ENCODE results near the gene KMT2D. TPM values are rescaled to one million over a fixed set of nuclear protein-coding genes. Genes with fewer than 3 reads are reported as not detected.
"Not testable (repeated sequence)": the region's sequence is repeated elsewhere in the genome, so short reads cannot be mapped to it uniquely, and the experiment has no call there.

The KMT2D gene
- total RNA-seq, 2 experiments from 2014 or later: 82.3 to 87.8 TPM

DNA sequence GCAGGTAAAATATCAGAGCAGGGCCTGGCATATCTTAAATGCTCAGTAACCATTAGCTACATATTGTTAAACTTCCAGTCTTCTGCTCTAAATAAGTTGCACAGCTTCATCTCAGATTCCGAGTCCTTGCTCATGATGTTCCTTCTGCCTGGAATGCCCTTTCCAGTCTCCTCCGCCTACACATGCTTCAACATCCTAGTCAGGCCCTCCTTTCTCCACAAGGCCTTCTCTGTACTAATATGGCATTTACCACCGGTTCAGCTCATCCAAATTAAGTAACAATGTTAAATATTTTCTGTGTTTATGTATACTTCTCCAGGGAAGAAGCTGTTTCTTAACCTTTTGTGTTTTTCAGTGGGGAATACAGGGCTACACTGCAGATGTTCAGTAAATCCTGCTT is 25.5 kb upstream of the KMT2D start:
- H3K4me3 Mint-ChIP-seq: no peak overlapping the region
- no peak overlapping the region for H3K27ac Mint-ChIP-seq
- no peaks in the 10 kb centered on the region for H3K36me3 Mint-ChIP-seq (ENCODE audit: low read depth)
- no peak for DNase-seq
- ChIA-PET CTCF (interaction anchor here (0.5 to 6.5 kb wide), 12 partner anchors 12 to 536 kb away, joined by 3 to 116 read pairs (median 7); partner anchors contain the start of genes LMBR1L, RHEBL1 and TUBA1B), POLR2A (interaction anchor here (0.8 to 6.4 kb wide), 5 partner anchors 16 to 208 kb away, joined by 3 to 74 read pairs (median 20); partner anchors contain the start of genes LMBR1L, RHEBL1 and TUBA1B)
- peaks cover 25% of the 10 kb centered on the region for H3K27me3 Mint-ChIP-seq
- peaks cover 47% of the 10 kb centered on the region for H3K4me1 Mint-ChIP-seq
- peaks cover 4% of the 10 kb centered on the region for H3K9me3 Mint-ChIP-seq

DNA sequence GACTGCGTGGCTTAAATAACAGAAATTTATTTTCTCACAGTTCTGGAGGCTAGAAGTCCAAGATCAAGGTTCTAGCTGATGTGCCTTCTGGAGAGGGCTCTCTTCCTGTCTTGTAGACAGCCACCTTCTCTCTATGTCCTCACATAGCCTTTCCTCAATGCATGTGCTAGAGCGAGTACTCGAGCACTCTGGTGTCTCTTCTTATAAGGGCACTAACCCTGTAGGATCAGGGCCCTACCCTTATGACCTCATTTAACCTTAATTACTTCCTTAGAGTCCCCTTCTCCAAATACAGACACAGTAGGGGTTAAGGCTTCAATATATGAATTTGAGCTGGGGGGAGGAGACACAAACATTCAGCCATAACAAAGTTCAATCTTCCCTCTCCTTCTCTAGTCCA is 23.8 kb upstream of the KMT2D start:
- POLR2A ChIA-PET: interaction anchor here (0.8 to 6.4 kb wide), 5 partner anchors 9 to 238 kb away, joined by 3 to 74 read pairs (median 4); partner anchors contain the start of genes RHEBL1, TROAP and TUBA1B
- Mint-ChIP-seq H3K9me3 (peaks cover 4% of the 10 kb centered on the region), H3K27ac (no peak overlapping the region), H3K4me1 (peaks cover 33% of the 10 kb centered on the region), H3K4me3 (no peak overlapping the region), H3K27me3 (peaks cover 14% of the 10 kb centered on the region), H3K36me3 (ENCODE audit: low read depth) (no peaks in the 10 kb centered on the region)
- DNase-seq: no peak
- CTCF ChIA-PET: interaction anchor here (1.0 to 6.5 kb wide), 10 partner anchors 9 to 247 kb away, joined by 3 to 116 read pairs (median 6); partner anchors contain the start of genes LMBR1L, RHEBL1 and TUBA1B

DNA sequence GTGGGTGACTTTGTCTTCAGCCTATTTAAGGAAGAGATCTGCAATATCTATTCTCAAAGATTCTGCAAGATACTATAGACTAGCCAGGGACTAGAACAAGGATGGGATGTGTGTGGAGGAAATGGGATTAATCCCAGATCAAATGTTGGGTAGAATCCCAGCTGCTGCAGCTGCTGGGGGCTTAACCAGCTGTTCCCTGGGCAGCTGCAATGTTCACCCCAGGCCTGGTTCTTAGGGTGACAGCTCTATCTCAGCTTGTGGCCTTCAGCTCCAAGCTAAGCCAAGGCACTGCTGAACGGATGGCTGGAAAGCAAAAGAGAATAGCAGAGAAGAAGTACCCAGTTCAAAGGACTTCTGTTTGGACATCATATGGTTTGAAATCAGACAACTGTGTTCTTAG is 19.2 kb upstream of the KMT2D start:
- POLR2A ChIA-PET: interaction anchor here (1.1 to 2.7 kb wide), 4 partner anchors 10 to 184 kb away, joined by 3 to 12 read pairs (median 4); partner anchors contain the start of gene RHEBL1
- Mint-ChIP-seq H3K36me3 (ENCODE audit: low read depth) (no peaks in the 10 kb centered on the region), H3K4me3 (no peak overlapping the region), H3K4me1 (peaks cover 2% of the 10 kb centered on the region), H3K27ac (no peak overlapping the region), H3K27me3 (peaks cover 3% of the 10 kb centered on the region), H3K9me3 (peaks cover 4% of the 10 kb centered on the region)
- no peak for DNase-seq
- CTCF ChIA-PET: interaction anchor here (1.0 to 4.3 kb wide), 7 partner anchors 9 to 91 kb away, joined by 3 to 41 read pairs (median 5); partner anchors contain the start of genes DHH and RHEBL1

DNA sequence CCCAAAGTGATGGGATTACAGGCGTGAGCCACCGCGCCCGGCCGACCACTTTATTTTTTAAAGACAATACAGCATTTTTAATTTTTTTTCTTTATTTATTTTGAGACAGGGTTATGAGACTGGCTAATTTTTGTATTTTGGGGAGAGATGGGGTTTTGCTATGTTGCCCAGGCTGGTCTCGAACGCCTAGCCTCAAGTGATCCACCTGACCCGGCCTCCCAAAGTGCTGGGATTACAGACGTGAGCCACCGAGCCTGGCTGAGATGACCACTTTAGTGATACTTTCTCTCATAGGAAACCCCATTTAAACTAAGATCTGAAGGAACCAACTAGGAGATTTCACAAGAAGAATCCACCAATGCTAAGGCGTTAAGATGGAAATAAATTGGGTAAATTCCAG is 10.4 kb upstream of the KMT2D start:
- Mint-ChIP-seq H3K36me3 (ENCODE audit: low read depth) (peaks cover 11% of the 10 kb centered on the region), H3K27ac (peak overlapping the region; percentile 6), H3K4me1 (peaks cover 32% of the 10 kb centered on the region), H3K4me3 (no peak overlapping the region), H3K27me3 (no peaks in the 10 kb centered on the region), H3K9me3 (no peaks in the 10 kb centered on the region)
- POLR2A ChIA-PET: interaction anchor here (1.2 to 2.1 kb wide), 7 partner anchors 15 to 252 kb away, joined by 3 to 55 read pairs (median 6); partner anchors contain the start of genes TROAP and TUBA1B
- CTCF ChIA-PET: interaction anchor here (1.4 to 8.1 kb wide), 6 partner anchors 16 to 218 kb away, joined by 3 to 116 read pairs (median 6); partner anchors contain the start of gene LMBR1L
- DNase-seq: no peak

DNA sequence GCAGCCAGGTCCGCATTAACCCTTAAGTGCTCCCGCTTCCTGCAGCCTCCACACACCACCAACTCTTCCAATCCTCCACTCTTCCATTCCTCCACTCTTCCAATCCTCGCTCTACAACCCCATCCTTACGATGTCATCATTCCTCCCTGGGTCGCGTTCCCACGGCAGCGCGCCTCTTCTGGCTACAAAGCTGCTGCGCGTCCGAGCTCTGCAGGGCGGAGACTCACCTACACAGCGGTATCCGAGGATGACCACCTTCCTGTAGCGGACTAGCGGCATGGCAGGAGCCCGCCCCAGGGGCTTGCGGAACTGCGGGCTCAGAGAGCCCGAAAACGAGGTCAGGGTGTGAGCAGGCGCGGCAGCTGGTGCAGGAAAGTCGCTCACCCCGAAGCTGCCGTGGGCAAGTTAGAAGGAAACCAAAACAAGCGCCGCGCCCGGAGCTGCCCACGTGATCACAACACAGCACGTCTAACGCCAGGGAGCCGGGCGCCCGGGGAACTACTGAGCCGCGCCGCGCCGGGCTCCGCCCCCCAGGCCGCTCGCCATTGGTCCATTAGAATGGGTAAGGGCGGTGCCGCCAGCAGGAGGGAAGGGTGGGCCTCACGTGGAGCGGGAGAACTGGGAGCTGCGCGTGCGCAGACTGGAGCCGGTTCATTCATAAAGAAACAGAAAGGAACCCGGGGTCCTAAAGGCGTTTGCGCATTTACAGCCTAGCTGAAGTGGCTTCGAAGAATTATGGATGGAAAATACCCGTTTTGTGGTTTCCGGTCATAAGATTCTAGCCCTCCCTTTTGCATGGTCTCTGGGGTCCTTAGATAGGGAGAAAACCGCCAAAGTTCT is 9.1 kb upstream of the KMT2D start, which contains the start of gene RHEBL1:
TSS of gene RHEBL1 (minus strand) at position 473 of the 840 bp plus-strand sequence. CDS start at position 279, 194 bp downstream.
- ChIA-PET CTCF (interaction anchor here (0.5 to 8.1 kb wide), 26 partner anchors 9 to 217 kb away, joined by 3 to 116 read pairs (median 4); partner anchors contain the start of genes LMBR1L, TUBA1A, TUBA1B and WNT1), POLR2A (interaction anchor here (0.7 to 3.0 kb wide), 21 partner anchors 10 to 297 kb away, joined by 3 to 55 read pairs (median 6); partner anchors contain the start of genes DHH, KMT2D, LMBR1L and SPATS2)
- DNase-seq: peak; percentile 100
- Mint-ChIP-seq H3K4me3 (peak within 1 kb of the TSS; percentile 97), H3K27me3 (no peaks in the 10 kb centered on the region), H3K4me1 (peaks cover 33% of the 10 kb centered on the region), H3K9me3 (no peaks in the 10 kb centered on the region), H3K27ac (peak within 1 kb of the TSS; percentile 86), H3K36me3 (ENCODE audit: low read depth) (peaks cover 19% of the 10 kb centered on the region)

DNA sequence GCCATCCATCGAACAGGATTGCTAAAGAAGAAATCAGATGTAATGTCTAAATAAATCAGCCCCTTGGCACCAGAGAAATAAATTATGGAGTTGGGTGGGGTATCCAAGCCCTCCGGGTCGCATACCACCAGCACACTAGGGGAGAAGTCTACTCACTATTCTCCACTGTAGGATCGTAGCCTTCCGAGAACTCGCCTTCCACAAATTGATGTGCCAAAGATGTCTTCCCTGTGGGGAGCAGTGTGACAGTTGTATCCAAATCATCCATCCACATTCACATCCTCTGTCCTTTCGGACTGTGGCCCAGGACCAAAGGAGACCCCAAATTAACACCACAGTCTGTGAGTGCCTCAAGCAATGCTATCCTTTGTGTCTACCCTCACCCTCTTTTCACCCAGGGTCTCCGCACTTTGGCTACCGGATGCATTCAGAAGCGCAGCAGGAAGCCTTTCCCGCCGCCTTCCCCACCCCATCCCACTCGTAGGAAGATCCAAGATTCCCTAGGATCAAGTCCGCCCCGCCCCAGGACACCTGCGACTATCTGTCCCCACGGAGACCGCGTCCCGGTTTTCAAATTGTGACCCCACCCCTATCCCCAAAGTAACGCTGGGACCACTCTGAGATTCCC is 8.4 kb upstream of the KMT2D start:
- no peaks in the 10 kb centered on the region for H3K9me3 Mint-ChIP-seq
- peak overlapping the region; percentile 97 for H3K4me3 Mint-ChIP-seq
- ChIA-PET CTCF (interaction anchor here (0.8 to 8.1 kb wide), 18 partner anchors 10 to 216 kb away, joined by 3 to 116 read pairs (median 5); partner anchors contain the start of genes LMBR1L, TUBA1B and WNT1), POLR2A (interaction anchor here (1.1 to 3.0 kb wide), 16 partner anchors 10 to 196 kb away, joined by 3 to 55 read pairs (median 8); partner anchors contain the start of genes DHH, KMT2D, LMBR1L and TUBA1B)
- DNase-seq: no peak
- no peaks in the 10 kb centered on the region for H3K27me3 Mint-ChIP-seq
- peaks cover 35% of the 10 kb centered on the region for H3K4me1 Mint-ChIP-seq
- H3K36me3 Mint-ChIP-seq (ENCODE audit: low read depth): peaks cover 23% of the 10 kb centered on the region
- H3K27ac Mint-ChIP-seq: peak overlapping the region; percentile 86

DNA sequence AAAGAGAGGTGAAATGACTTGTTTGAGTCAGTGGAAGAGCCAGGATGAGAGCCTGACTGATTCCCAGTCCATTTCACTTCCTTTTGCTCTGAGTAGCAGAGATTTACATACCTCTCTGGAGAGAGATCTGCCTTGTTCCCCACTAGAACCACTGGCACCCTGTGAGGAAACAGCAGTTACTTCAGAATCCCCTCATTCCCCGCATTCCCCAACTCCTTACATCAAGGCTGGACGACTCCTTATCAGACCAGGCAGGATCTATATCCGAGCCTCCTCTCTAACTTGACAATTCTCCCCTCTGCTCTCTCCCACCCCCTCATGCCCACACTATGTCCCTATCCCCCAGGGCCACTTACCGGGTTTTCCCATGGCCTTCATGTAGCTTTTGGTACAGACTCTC is 5.5 kb upstream of the KMT2D start:
- H3K4me1 Mint-ChIP-seq: peaks cover 35% of the 10 kb centered on the region
- H3K36me3 Mint-ChIP-seq (ENCODE audit: low read depth): peaks cover 28% of the 10 kb centered on the region
- no peak overlapping the region for H3K4me3 Mint-ChIP-seq
- DNase-seq: no peak
- no peaks in the 10 kb centered on the region for H3K27me3 Mint-ChIP-seq
- ChIA-PET POLR2A (interaction anchor here (0.8 to 1.4 kb wide), 4 partner anchors 8 to 301 kb away, joined by 3 to 4 read pairs (median 4); partner anchors contain the start of gene SPATS2), CTCF (interaction anchor here (0.5 to 7.1 kb wide), 7 partner anchors 21 to 268 kb away, joined by 3 to 103 read pairs (median 6); partner anchors contain the start of gene DHH)
- no peaks in the 10 kb centered on the region for H3K9me3 Mint-ChIP-seq
- H3K27ac Mint-ChIP-seq: no peak overlapping the region

DNA sequence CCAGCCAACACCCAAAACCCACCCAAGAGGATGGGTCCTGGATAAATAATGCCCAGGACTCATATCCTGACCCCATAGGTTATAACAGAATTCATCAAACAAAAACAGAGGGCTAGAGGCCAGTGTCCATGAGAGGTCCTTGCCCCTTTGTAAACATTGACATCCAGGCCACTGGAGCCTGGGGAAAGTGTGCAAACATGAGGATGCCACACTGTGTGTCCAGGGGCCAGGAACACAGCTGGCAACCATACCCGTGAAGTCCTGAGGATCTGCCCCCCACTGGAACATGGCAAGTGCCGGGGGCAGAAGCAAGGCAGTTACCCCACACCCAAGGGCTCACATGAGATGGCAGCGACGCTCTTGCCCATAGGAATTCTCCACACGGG is 4.2 kb upstream of the KMT2D start:
- POLR2A ChIA-PET: interaction anchor here (0.6 to 4.0 kb wide), 8 partner anchors 23 to 199 kb away, joined by 3 to 47 read pairs (median 5); partner anchors contain the start of genes DHH, LMBR1L and TUBA1B
- Mint-ChIP-seq H3K27ac (no peak overlapping the region), H3K9me3 (no peaks in the 10 kb centered on the region)

DNA sequence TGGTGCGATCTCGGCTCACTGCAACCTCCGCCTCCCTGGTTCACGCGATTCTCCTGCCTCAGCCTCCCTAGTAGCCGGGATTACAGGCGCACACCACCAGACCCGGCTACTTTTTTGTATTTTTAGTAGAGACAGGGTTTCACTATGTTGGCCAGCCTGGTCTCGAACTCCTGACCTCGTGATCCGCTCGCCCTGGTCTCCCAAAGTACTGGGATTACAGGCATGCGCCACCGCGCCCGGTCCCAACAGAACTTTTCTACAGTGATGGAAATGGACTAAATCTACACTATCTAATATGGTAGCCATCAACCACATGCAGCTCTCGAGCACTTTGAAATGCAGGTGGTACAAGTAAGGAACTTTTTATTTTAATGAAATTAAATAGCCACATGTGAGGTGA is 1.3 kb upstream of the KMT2D start:
- ChIA-PET CTCF (interaction anchor here (4.9 to 7.1 kb wide), 3 partner anchors 25 to 36 kb away, joined by 55 to 103 read pairs (median 103); partner anchors contain the start of gene DHH), POLR2A (interaction anchor here (1.0 to 4.0 kb wide), 3 partner anchors 31 to 204 kb away, joined by 3 to 47 read pairs (median 26); partner anchors contain the start of genes DHH and TUBA1B)
- Mint-ChIP-seq H3K36me3 (ENCODE audit: low read depth) (peaks cover 42% of the 10 kb centered on the region), H3K4me1 (peaks cover 36% of the 10 kb centered on the region), H3K4me3 (peak overlapping the region; percentile 4)
- DNase-seq, H3K9me3 Mint-ChIP-seq, H3K27ac Mint-ChIP-seq, H3K27me3 Mint-ChIP-seq: not testable (repeated sequence)

More for the DNA sequence above, 4.2 kb upstream of the KMT2D start:
- CTCF ChIA-PET: interaction anchor here (0.9 to 7.1 kb wide), 20 partner anchors 8 to 272 kb away, joined by 3 to 103 read pairs (median 6); partner anchors contain the start of genes C1QL4, DHH, LMBR1L and TUBA1B
- H3K27me3 Mint-ChIP-seq: no peaks in the 10 kb centered on the region
- DNase-seq: no peak
- no peak overlapping the region for H3K4me3 Mint-ChIP-seq
- peaks cover 30% of the 10 kb centered on the region for H3K36me3 Mint-ChIP-seq (ENCODE audit: low read depth)
- peaks cover 29% of the 10 kb centered on the region for H3K4me1 Mint-ChIP-seq

DNA sequence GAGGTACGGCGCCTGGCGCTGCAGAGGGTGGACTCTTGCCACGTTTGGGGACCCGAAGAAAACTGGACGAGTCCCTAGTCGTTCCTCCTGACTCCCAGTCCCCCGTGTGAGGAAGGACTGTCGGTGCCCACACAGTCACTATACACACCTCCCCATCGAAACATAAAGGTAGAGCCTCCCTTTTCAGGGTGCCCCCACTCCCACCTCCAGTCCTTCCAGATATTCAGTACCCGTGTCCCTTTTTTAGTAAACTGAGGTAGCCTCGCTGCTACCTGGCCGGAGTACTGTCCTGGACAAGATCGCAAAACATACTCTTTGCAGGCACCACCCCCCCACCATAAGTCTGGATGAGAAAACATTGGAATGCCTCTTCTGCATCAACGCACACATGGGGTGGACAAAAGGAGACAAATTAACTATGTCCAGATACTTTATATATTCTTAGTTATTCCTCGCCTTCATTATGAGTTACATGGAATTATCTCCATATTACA is 610 bp upstream of the KMT2D start:
- H3K27me3 Mint-ChIP-seq: no peaks in the 10 kb centered on the region
- ChIA-PET POLR2A (interaction anchor here (0.9 to 4.2 kb wide), 7 partner anchors 8 to 262 kb away, joined by 3 to 47 read pairs (median 7); partner anchors contain the start of genes RHEBL1, TROAP, TUBA1A and TUBA1B), CTCF (interaction anchor here (0.6 kb wide), 1 partner anchor 207 kb away, joined by 3 read pairs; no protein-coding TSS in a partner anchor)
- H3K36me3 Mint-ChIP-seq (ENCODE audit: low read depth): peaks cover 36% of the 10 kb centered on the region
- peak overlapping the region; percentile 92 for H3K4me3 Mint-ChIP-seq
- H3K27ac Mint-ChIP-seq: peak overlapping the region; percentile 91
- no peaks in the 10 kb centered on the region for H3K9me3 Mint-ChIP-seq
- no peak for DNase-seq
- peaks cover 43% of the 10 kb centered on the region for H3K4me1 Mint-ChIP-seq

DNA sequence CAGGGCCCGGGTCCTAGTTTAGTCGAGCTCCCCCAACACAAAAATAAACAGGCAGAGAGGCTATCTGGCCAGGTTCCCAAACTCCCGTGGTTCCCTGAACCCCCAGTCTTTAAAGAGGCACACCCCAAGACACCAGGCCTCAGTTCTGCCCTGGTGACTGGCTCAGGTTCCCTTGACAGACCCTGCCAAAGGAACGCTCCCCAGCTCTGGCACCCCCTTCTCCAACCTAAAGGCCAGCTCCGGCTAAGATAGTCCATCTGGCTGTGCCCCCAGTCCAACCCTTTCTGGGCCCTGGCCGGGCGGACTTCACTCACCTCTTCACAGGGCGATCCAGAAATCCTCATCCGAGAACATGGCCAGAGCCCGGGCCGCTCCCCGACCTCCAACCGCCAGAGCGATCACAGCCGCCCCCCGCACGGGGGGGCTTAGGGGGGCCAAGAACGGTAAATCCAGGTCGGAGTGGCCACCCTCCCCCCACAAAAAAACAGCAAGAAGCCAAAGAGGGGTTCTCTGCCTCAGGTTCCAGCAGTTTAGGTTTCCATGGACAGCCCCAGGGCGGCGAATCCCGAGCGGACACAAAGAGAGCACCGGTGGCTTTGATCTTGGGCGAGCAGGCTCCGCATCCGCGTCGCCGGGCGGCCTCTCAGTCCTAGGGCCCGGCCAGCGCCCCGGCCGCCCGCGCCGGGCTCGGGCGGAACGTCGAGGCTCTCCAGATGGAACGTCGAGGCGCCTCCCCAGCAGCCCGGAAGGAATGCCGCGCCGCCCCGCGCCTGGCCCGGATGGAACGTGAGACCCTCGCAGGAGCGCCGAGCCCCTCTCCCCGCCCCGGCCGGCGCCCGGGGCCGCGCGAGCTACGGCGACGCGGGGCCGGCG is 1.1 kb downstream of the KMT2D start:
- Mint-ChIP-seq H3K4me1 (peaks cover 58% of the 10 kb centered on the region), H3K36me3 (ENCODE audit: low read depth) (peaks cover 38% of the 10 kb centered on the region), H3K27me3 (no peaks in the 10 kb centered on the region), H3K9me3 (no peaks in the 10 kb centered on the region), H3K27ac (peak overlapping the region; percentile 87), H3K4me3 (peak overlapping the region; percentile 95)
- POLR2A ChIA-PET: interaction anchor here (0.8 to 4.2 kb wide), 10 partner anchors 9 to 263 kb away, joined by 3 to 38 read pairs (median 5); partner anchors contain the start of genes PRKAG1, RHEBL1, TROAP and TUBA1A
- DNase-seq: peak; percentile 26
- CTCF ChIA-PET: interaction anchor here (0.6 to 2.8 kb wide), 8 partner anchors 10 to 287 kb away, joined by 3 to 10 read pairs (median 3); partner anchors contain the start of genes LMBR1L and RHEBL1
